ENCODE measurements around the gene RNASEL. TPM values are rescaled to one million over a fixed set of nuclear protein-coding genes. Genes with fewer than 3 reads are reported as not detected.

Gene RNASEL
- total and polyA plus RNA-seq, 2 experiments from 2014 or later: 0.37 to 0.94 TPM

DNA sequence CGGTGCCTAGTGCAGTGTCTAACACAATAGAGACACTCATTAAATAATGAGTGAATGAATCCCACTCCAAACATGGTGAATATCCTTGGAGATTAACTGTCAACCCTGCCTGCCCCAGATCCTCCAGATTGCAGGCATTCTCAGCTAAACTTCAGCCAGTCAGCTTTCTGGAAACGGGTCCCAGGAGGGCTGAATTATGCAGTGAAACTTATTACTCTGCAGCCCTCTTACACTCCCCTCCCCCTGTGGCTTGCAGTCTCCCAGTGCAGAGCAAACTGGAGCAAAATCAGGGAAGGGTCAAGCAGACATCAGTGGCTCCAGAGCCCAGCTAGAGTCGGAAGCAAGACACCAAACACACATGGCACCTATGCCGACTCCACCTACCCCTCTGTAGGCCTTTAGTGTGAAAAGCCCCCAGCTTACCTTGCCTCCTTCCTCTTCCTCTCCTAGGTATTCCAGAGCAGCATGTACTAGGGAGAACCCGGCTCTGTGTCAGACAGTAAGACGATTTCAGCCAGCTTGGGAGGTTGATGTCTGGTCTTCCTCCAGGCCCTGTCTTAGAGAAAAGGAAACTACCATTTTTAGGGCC is 21.6 kb upstream of the RNASEL start:
- Histone ChIP-seq H3K4me3 (no peak overlapping the region), H3K27me3 (ENCODE audit: insufficient read depth) (peaks cover 49% of the 10 kb centered on the region), H3K9me2 (ENCODE audit: insufficient read depth) (no peaks in the 10 kb centered on the region), H3K79me2 (replicated peaks; ENCODE audit: insufficient read depth) (no peaks in the 10 kb centered on the region), H4K20me1 (replicated peaks; ENCODE audit: insufficient read depth) (no peaks in the 10 kb centered on the region), H3K36me3 (ENCODE audit: insufficient read depth) (no peaks in the 10 kb centered on the region), H3K4me1 (ENCODE audit: insufficient read depth) (peaks cover 41% of the 10 kb centered on the region), H2AFZ (no peak overlapping the region), H3K4me2 (no peak overlapping the region), H3F3A (replicated peaks; ENCODE audit: low read depth) (peaks cover 5% of the 10 kb centered on the region; the same call in 1 of the 2 replicates), H3K27ac (ENCODE audit: low read depth) (no peak overlapping the region)
- TF ChIP-seq EZH2 (IDR thresholded peaks at IDR 0.05; ENCODE audit: low read depth, unreplicated experiment) (no peak), STAT1 (IDR thresholded peaks at IDR 0.05; ENCODE audit: unreplicated experiment) (no peak), EZH2phosphoT487 (IDR thresholded peaks at IDR 0.05; ENCODE audit: unreplicated experiment) (no peak), JUNB (IDR thresholded peaks at IDR 0.05; ENCODE audit: unreplicated experiment) (no peak)
- TF ChIP-seq, protein P1, sequence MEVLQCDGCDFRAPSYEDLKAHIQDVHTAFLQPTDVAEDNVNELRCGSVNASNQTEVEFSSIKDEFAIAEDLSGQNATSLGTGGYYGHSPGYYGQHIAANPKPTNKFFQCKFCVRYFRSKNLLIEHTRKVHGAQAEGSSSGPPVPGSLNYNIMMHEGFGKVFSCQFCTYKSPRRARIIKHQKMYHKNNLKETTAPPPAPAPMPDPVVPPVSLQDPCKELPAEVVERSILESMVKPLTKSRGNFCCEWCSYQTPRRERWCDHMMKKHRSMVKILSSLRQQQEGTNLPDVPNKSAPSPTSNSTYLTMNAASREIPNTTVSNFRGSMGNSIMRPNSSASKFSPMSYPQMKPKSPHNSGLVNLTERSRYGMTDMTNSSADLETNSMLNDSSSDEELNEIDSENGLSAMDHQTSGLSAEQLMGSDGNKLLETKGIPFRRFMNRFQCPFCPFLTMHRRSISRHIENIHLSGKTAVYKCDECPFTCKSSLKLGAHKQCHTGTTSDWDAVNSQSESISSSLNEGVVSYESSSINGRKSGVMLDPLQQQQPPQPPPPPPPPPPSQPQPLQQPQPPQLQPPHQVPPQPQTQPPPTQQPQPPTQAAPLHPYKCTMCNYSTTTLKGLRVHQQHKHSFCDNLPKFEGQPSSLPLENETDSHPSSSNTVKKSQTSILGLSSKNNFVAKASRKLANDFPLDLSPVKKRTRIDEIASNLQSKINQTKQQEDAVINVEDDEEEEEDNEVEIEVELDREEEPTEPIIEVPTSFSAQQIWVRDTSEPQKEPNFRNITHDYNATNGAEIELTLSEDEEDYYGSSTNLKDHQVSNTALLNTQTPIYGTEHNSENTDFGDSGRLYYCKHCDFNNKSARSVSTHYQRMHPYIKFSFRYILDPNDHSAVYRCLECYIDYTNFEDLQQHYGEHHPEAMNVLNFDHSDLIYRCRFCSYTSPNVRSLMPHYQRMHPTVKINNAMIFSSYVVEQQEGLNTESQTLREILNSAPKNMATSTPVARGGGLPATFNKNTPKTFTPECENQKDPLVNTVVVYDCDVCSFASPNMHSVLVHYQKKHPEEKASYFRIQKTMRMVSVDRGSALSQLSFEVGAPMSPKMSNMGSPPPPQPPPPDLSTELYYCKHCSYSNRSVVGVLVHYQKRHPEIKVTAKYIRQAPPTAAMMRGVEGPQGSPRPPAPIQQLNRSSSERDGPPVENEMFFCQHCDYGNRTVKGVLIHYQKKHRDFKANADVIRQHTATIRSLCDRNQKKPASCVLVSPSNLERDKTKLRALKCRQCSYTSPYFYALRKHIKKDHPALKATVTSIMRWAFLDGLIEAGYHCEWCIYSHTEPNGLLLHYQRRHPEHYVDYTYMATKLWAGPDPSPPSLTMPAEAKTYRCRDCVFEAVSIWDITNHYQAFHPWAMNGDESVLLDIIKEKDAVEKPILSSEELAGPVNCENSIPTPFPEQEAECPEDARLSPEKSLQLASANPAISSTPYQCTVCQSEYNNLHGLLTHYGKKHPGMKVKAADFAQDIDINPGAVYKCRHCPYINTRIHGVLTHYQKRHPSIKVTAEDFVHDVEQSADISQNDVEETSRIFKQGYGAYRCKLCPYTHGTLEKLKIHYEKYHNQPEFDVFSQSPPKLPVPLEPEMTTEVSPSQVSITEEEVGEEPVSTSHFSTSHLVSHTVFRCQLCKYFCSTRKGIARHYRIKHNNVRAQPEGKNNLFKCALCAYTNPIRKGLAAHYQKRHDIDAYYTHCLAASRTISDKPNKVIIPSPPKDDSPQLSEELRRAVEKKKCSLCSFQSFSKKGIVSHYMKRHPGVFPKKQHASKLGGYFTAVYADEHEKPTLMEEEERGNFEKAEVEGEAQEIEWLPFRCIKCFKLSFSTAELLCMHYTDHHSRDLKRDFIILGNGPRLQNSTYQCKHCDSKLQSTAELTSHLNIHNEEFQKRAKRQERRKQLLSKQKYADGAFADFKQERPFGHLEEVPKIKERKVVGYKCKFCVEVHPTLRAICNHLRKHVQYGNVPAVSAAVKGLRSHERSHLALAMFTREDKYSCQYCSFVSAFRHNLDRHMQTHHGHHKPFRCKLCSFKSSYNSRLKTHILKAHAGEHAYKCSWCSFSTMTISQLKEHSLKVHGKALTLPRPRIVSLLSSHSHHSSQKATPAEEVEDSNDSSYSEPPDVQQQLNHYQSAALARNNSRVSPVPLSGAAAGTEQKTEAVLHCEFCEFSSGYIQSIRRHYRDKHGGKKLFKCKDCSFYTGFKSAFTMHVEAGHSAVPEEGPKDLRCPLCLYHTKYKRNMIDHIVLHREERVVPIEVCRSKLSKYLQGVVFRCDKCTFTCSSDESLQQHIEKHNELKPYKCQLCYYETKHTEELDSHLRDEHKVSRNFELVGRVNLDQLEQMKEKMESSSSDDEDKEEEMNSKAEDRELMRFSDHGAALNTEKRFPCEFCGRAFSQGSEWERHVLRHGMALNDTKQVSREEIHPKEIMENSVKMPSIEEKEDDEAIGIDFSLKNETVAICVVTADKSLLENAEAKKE (CRISPR knock-in tag; IDR thresholded peaks at IDR 0.05): no peak
- Mint-ChIP-seq H3K27me3 (ENCODE audit: insufficient read depth, low read depth, poor library complexity) (peaks cover 43% of the 10 kb centered on the region), H3K4me3 (no peak overlapping the region), H3K9me3 (no peaks in the 10 kb centered on the region), H3K36me3 (ENCODE audit: low read depth) (no peaks in the 10 kb centered on the region; the same call in 2 of the 3 replicates), H3K4me1 (peaks cover 45% of the 10 kb centered on the region), H3K27ac (no peak overlapping the region)
- ATAC-seq (no peak), DNase-seq (ENCODE audit: low spot score) (no peak)

All from GM23338 (cell line).